HG02763 (cell line): ENCODE results near the gene KDM2B.
"Not testable (repeated sequence)": the region's sequence is repeated elsewhere in the genome, so short reads cannot be mapped to it uniquely, and the experiment has no call there.

Source experiments
- ATAC-seq: cut with Tn5 transposase; IDR thresholded peaks from one replicate; pipeline ENCODE4 v1.9.1; 2021; ENCODE audit warnings: mild to moderate bottlenecking, moderate library complexity; ENCODE audit not compliant: unreplicated experiment

The KDM2B gene

GRCh38 chr12:121507984-121508383, 72.8 kb downstream of the KDM2B start:
- ATAC-seq, result no peak

- ATAC-seq, result no peak
Measured at GRCh38 chr12:121507245-121507644, 73.6 kb downstream of the KDM2B start.

GRCh38 chr12:121505513-121505912, 75.3 kb downstream of the KDM2B start:
- no peak for ATAC-seq

- ATAC-seq, result no peak
Measured at GRCh38 chr12:121504505-121504904, 76.3 kb downstream of the KDM2B start.

- ATAC-seq, result no peak
Measured at GRCh38 chr12:121503395-121503794, 77.4 kb downstream of the KDM2B start.

- no peak for ATAC-seq
Measured at GRCh38 chr12:121501946-121502345, 78.9 kb downstream of the KDM2B start.

- ATAC-seq, result no peak
Measured at GRCh38 chr12:121499929-121500793, 80.7 kb downstream of the KDM2B start.

GRCh38 chr12:121495746-121496145, 85.1 kb downstream of the KDM2B start:
- ATAC-seq, result no peak

GRCh38 chr12:121494093-121494787, 86.6 kb downstream of the KDM2B start:
- no peak for ATAC-seq

- ATAC-seq, result no peak
Measured at GRCh38 chr12:121490401-121491281, 90.2 kb downstream of the KDM2B start.

- no peak for ATAC-seq
Measured at GRCh38 chr12:121489874-121490273, 90.9 kb downstream of the KDM2B start.

- no peak for ATAC-seq
Measured at GRCh38 chr12:121484967-121485366, 95.9 kb downstream of the KDM2B start.

GRCh38 chr12:121484564-121484963, 96.3 kb downstream of the KDM2B start:
- not testable (repeated sequence) for ATAC-seq

GRCh38 chr12:121483949-121484348, 96.9 kb downstream of the KDM2B start:
- no peak for ATAC-seq

GRCh38 chr12:121476477-121476876, 104.3 kb downstream of the KDM2B start:
- ATAC-seq, result no peak

- ATAC-seq, result no peak
Measured at GRCh38 chr12:121475279-121475678, 105.5 kb downstream of the KDM2B start.

- no peak for ATAC-seq
Measured at GRCh38 chr12:121472150-121472905, 108.5 kb downstream of the KDM2B start.

- ATAC-seq, result no peak
Measured at GRCh38 chr12:121470751-121471150, 110.1 kb downstream of the KDM2B start.

GRCh38 chr12:121468499-121468801, 112.4 kb downstream of the KDM2B start:
- ATAC-seq, result no peak

GRCh38 chr12:121467638-121468498, 113.0 kb downstream of the KDM2B start:
- ATAC-seq, result no peak
